Ovary (tissue), 3 donors: Measurements from ENCODE around the gene SLC4A1AP.

Experiments used
- POLR2A ChIP-seq: fragments of 450-650 bp; IDR thresholded peaks from one replicate; pipeline ENCODE4 v1.6.1; 2017; ENCODE audit warnings: antibody characterized with exemption, mild to moderate bottlenecking, moderate library complexity
- TF ChIP-seq, protein P1 (sequence below), 3 donors: fragments of 450-650 bp in 2 of 3; fragments of 200-600 bp in 1 of 3; IDR thresholded peaks; one replicate each; pipeline versions ENCODE4 v1.5.1 to v1.8.0; 2016 to 2022; ENCODE audit warnings: antibody characterized with exemption in 3 of 3, mild to moderate bottlenecking in 1 of 3
- donor health status: DM: no; HTN: no; CAD: no.

GRCh38 chr2:27671235-27671634 is 7.5 kb downstream of the SLC4A1AP start:
- no peak for TF ChIP-seq POLR2A
- TF ChIP-seq, protein P1, sequence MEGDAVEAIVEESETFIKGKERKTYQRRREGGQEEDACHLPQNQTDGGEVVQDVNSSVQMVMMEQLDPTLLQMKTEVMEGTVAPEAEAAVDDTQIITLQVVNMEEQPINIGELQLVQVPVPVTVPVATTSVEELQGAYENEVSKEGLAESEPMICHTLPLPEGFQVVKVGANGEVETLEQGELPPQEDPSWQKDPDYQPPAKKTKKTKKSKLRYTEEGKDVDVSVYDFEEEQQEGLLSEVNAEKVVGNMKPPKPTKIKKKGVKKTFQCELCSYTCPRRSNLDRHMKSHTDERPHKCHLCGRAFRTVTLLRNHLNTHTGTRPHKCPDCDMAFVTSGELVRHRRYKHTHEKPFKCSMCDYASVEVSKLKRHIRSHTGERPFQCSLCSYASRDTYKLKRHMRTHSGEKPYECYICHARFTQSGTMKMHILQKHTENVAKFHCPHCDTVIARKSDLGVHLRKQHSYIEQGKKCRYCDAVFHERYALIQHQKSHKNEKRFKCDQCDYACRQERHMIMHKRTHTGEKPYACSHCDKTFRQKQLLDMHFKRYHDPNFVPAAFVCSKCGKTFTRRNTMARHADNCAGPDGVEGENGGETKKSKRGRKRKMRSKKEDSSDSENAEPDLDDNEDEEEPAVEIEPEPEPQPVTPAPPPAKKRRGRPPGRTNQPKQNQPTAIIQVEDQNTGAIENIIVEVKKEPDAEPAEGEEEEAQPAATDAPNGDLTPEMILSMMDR (IDR thresholded peaks at IDR 0.05), result no peak
